GM21423 (cell line): ENCODE results near the gene HTR7.
"Not testable (repeated sequence)": the region's sequence is repeated elsewhere in the genome, so short reads cannot be mapped to it uniquely, and the experiment has no call there.

ENCODE experiments used
- ATAC-seq: cut with Tn5 transposase; IDR thresholded peaks from one replicate; pipeline ENCODE4 v1.9.1; 2021; ENCODE audit warnings: mild to moderate bottlenecking, moderate library complexity; ENCODE audit not compliant: unreplicated experiment

HTR7 gene

DNA sequence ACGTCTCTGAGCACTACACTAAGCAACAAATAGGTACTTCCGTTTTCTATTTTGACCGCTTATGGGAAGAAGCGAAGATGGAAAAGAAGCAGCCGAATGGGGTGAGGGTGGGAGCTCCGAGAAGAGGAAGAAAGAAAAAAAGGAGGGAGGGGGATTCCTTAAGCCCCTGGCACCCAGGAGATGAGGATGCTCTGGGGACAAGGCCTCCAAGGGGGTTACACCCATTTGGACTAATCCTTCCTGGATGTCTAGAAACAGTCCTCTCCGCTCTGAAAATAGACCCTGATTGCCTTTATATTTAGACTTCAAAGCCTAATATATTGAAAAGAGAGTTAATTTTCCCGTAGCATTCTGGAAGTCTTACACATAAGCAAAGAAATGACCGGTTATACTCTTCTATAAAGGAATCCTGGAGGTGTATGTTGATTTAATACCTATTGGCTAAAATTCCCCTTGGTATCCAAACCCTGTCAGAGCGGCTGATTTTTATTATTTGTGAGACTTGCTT, 676 bp upstream of the HTR7 start:
- no peak for ATAC-seq

DNA sequence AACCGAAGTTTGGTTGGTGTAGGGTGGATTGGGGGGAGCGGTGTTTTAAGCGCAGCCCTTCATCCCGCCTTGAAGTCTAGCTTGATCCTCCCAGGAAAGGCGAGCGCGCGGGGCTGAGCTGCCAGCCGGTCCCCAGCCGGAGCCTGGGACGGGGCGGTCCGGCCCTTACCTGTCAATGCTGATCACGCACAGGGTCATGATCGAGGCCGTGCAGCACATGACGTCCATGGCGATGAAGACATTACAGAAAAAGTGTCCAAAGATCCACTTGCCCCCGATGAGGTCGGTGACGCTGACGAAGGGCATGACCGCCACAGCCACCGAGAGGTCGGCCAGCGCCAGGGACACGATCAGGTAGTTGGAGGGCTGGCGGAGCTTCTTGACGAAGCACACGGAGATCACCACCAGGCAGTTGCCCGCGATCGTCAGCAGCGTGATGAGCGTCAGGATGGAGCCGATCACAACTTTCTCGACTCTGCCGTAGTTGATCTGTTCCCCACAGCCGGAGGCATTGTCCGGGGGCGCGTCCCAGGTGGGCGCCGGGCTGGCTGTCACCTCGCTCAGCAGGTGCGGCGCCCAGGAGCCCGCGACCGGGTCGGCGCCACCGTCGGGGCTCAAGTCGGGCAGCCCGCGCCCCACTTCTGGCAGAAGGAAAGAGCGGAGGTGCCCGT, 740 bp downstream of the HTR7 start:
- ATAC-seq, result no peak

DNA sequence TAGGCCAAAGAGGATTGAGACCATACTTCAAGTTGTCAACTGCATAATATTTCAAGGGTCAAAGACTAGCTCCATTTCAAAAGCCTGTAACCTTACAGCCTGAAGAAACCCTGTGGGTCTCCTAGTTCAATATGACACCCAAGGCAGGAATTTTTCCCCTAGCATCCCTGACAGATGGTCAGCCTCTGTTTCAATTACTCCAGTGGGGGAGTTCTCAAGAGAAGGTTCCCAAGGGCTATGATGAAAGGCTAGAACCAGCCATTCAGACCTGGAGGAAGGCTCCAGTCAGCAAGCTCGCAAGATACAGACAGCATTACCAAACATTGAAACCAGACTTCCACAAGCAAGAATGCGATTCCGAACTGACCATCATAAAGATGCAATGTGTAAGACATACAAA, 1.6 kb downstream of the HTR7 start:
- no peak for ATAC-seq

DNA sequence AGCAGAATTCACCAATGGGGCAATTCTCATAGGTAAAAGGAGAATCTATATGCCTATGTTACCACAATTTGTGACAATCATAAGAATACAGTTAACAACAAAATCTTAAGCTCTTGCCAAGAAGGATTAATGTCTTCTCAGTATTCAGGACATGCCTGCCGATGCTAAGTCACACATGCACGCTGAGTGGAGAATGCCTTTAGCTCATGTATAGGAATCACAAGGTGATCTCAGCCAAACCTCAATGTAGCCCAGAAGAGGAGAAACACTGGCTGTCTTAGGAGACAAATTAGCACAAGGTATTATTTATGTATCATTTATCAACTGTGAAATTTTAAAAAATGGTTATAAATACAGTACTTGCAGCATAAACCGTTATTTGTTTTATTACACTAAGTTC, 2.7 kb downstream of the HTR7 start:
- ATAC-seq, result no peak

DNA sequence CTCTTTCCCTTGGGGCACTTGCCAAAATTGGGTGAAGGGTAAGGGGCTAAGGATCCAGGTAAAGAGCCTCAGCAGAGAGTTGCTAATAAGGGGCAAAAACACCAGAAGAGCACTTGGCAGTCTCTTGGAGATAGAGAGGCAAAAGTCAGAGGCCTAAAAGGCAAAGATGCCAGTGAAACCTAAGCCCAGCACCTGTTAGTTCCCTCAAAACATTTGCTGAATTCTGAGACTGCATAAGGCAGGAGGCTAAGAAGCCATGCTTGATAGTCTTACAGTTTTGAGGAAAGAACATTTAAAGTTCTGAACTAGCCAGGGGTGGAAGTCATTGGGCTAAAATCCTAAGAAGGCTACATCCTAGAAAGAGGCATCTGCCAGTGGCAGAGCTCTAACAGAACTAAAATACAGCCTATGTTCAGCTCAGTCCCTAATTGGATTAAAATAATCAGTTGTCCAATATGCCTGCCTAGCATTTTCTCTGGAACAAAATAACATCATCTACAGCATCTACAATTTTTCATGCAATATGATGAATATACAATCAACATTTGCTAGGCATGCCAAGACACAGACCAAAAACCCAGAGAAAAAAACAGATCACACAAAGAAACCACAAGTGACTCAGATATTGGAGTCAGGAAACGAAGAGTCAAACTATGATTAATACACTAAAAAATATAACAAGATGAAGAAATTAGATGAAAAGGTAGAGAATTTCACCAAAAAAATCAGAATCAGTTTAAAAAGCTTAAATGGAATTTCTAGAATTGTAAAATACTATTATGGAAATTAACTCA, 7.7 kb downstream of the HTR7 start:
- no peak for ATAC-seq

DNA sequence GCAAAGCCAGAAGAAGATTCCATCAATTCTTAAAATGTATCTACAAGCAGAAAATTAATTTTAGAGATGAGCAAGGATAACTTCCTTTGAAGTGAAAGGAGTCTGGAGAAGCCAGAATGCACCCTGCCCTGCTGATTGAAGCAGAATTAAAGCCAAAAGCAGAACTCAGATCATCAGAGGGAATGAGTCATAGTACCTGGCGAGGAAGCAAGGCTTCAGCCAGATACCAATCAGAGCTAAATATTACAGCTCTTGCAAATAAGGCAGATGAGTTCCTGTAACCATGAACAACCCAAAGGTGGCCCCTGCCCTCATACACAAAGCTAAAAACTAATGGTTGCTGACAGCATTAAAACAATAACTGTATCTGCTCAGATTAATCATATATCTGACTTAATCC, 10.4 kb downstream of the HTR7 start:
- no peak for ATAC-seq

DNA sequence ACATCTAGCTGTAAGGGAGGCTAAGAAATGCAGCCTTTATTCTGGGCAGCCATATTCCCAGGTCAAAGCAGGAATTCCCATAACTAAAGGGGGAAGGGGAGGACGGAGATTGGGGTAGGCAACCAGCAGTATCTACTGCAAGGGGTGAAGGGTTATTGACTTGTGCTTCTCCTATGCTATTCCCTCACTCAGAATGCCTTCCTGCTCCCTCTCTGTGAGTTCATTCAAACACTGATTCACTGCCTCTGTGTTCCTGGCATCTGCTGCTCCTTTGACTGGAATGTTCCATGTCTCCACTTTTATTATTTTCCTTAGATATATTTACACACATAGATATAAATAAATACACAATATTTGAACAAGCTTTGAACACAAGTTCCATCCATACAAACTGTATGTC, 11.1 kb downstream of the HTR7 start:
- no peak for ATAC-seq

DNA sequence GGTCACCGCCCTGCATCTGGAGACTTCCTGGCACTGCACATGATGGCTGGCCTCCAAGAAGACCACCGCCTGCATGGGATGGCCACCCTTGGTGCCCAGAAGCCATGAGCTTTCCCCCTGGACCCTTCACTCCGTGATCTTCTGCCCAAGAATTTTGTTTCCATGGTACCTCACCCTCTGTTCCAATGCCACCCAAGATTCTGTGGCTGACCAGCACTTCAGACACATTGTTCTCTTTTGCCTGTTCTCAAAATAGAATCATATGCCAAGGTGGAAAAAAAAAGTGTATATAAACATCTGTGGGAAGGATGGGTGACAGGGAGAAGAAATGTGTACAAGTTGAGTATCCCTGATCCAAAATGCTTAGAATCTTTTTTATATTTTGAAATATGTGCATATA, 12.1 kb downstream of the HTR7 start:
- ATAC-seq, result no peak

DNA sequence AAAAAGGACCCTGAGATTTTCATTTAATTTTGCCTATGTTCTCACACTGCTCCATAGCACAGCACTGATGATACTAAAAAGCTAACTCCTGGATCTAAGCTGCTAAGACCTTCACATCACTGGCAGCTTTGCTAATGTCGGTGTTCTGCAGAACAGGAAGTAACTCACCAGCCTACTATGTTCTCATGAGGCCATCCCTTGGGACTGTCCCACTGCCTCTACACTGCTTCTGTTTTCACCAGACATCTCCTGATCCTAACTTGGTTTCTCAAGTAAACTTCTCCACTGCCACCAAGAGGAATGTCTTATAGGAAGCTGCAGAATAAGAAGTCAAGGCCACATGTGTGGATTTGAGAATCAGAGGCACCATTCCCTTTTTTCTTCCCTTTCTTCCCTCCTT, 15.1 kb downstream of the HTR7 start:
- ATAC-seq, result no peak

DNA sequence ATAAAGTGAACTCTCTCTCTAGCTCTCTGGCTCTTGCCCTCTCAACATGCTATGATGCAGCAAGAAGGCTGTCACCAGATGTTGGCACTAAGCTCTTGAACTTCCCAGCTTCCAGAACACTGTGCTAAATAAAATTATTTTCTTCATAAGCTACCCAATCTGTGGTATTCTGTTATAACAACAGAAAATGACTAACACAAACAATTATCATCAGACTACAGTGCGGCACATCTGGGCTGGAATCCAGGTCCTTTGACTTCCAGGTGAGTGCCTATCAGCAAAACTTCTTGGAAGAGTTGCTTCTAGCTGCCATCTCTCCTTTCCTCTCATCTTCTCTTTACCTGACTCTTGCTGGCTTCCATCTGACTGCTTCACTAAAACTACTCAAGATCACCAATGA, 20.4 kb downstream of the HTR7 start:
- ATAC-seq, result no peak

DNA sequence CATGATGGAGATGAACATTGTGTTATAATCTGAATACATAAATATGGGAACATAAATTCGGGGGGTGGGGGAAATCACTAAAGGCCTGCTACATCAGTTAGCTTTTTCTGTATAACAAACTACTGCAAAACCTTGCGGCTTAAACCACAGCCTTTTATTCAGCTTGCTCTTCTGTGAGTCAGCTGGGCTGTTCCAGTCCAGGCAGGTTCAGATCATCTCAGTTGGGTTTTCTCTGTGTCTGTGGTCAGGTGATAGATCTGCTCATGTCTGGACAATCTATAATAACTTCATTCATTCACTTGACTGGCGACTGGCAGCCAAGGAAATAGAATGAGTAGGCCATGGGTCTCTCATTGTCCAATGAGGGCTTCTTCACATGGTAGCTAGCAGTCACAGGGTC, 23.5 kb downstream of the HTR7 start:
- no peak for ATAC-seq

DNA sequence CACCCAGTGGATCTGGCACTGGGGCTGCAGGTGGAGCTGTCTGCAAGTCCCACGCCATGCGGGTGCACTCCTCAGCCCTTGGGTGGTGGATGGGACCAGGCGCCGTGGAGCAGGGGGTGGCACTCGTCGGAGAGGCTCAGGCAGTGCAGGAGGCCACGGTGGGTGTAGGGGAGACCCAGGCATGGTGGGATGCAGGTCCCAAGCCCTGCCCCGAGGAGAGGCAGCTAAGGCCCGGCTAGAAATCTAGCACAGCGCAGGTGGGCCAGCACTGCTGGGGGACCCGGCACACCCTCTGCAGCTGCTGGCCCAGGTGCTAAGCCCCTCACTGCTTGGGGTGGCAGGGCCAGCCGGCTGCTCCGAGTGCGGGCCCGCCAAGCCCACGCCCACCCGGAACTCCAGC, 25.7 kb downstream of the HTR7 start:
- no peak for ATAC-seq

DNA sequence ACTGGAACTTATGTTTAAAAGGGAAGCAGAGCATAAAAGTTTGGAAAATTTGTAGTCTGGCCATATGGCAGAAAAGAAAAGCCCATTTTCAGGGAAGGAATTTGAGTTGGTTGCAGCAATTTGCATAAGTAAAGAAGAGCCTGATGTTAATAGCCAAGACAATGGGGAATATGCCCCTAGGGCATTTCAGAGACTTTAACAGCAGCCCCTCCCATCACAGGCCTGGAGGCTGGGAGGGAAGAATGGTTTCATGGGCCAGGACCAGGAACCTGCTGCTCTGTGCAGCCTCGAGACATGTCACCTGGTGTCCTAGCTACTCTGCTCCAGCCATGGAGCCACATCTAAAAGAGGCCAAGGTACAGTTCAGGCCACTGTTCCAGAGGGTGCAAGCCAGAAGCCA, 35.3 kb downstream of the HTR7 start:
- no peak for ATAC-seq

DNA sequence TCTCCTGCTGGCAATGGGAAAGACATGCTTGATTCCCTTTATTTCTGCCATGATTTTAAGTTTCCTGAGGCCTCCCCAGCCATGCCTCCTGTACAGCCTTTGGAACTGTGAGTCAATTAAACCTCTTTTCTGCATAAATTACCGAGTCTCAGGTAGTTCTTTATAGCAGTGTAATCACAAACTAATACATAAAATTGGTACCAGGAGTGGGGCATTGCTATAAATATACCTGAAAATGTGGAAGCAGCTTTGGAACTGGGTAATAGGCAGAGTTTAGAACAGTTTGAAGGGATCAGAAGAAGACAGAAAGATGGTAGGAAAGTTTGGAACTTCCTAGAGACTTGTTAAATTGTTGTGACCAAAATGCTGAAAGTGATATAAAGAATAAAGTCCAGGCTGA, 36.0 kb downstream of the HTR7 start:
- ATAC-seq, result not testable (repeated sequence)

DNA sequence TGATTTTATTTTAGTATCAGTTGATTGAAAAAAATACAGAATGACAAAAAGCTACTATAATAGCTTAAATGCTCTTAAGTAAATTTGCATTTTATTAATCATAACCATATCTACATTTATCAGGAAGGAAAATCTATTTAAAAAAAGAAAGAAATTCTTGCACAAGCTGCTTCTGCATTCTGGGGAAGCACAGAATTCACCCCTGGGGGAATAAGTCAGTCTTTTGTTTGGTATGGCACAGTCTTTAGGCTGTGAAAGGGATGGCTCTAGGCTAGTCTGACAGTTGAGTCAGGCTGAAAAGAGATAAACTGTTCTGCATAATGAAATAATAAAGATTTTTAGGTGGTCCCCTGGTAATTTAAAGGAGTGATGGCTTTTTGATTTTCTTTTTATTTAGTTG, 37.9 kb downstream of the HTR7 start:
- no peak for ATAC-seq

DNA sequence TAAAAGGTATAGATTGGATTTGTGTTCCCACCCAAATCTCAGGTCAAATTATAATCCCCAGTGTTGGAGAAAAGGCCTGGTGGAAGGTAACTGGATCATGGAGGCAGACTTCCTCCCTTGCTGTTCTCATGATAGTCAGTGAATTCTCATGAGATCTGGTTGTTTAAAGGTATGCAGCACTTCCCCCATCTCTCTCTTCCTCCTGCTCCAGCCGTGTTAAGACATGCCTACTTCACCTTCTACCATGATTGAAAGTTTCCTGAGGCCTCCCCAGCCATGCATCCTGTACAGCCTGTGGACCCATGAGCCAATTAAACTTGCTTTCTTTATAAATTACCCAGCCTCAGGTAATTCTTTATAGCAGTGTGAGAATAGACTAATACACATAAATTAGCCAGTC, 39.1 kb downstream of the HTR7 start:
- ATAC-seq, result no peak

DNA sequence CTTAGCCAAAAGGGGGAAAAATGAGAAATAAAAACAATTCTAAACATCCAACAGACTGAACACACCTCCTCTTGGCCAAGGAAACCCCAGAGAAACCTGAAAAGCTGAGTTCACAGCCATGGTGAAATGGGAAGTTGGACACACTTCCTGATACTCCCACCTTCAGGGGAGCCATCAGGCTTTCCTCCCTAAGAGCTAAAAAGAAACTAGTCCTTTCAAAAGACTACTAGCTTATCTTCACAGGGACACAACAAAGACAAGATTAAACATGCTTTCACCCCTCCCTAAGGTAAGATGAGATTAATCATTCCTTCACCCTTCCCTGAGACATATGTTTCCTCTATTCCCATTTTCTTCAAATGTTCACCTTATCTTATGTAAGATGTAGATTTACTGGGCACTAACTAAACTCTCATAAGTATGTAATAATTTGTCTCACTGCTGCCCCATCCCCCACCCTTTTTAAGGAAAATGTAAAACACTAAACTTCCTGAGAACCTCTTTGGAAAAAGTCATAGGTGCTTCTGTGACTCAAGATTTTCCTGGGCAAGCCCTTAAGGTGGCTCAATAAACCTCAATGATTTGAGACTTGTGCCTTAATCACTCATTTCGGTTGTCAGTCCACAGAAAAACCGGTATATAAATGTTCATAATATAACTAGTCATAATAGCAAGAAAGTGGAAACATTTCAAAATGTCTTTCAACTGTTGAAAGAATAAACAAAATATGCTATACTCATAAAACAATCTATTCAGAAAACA, 40.5 kb downstream of the HTR7 start:
- ATAC-seq, result no peak

DNA sequence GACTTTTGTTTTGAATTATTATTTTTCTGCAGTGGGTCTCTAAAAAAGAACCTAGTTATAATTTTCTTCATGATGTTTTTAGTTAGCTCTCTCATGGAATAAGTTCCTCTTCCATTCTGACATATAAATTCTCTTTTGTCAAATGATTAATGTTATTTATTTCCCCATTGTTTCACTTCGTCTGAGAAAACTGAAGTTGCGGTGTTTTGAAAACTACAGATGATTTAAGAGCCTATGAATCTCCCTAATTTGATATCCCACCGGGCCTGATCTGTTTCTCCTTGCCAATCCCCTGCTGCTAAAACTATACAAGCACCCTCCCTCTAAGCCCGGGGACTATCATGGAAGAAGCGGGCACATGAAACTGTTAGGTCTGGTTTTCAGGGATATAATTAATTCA, 41.4 kb downstream of the HTR7 start:
- no peak for ATAC-seq

DNA sequence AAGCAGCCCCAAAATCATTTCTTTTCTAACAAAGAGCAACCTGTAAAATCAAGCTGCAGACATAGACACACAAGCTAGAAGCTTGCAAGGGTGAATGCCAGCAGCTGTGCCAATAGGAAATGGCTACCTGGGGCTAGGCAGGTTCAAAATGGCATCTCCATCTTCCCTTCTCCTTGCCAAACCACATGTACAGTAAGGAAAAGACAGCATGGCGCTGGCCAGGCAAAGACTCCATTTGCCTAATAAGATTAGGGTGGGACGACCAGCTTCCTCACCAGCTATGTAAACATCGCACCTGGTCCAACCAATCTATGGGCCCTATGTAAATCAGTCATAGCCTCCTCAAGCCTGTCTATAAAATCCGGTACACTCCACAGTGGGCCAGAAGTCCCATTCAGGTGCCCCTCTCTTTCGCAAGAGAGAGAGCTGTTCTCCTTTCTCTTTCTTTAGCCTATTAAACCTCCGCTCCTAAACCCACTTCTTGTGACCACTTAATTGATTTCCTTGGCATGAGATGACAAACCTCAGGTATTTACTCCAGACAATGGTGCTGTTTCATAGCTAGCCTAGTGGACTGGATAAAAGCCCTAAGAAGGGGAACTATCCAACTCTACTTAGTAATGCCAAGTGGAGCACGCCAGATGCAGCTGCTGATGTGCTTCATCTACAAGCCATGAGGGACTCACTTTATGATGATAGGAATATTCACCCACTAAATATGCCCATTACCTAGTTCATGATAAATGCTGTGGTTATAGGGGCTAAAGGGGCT, 44.1 kb downstream of the HTR7 start:
- ATAC-seq, result no peak

DNA sequence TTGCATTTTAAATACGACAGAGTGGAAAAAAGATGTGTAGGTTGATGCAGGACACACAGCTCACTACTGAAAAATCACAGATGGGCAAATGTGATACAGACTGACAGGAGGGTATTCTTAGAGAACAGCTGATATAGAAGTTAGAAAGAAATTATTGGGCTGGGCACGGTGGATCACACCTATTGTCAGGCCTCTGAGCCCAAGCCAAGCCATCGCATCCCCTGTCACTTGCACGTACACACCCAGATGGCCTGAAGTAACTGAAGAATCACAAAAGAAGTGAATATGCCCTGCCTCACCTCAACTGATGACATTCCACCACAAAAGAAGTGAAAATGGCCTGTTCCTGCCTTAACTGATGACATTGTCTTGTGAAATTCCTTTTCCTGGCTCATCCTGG, 50.7 kb downstream of the HTR7 start:
- ATAC-seq, result not testable (repeated sequence)

DNA sequence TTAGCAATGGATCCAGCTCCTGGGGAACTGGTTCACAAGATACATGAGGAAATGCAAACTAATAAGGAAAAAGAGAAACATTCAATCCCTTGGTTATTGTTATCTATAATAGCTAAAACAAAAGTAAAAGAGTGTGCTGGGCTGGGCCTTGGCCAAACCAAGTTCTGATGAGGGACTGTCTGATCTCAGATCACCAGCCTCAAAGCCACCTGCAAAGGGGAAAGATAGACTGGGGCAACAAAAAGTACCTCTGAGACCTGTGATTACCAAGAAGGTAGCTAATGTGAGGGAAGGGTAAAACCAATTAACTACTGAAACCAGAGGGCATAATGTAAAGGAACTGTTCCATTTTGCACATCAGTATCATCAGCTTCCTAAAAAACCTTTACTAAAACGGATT, 51.2 kb downstream of the HTR7 start:
- ATAC-seq, result no peak
